GM19324 (cell line): ENCODE measurements around the gene IL1RL1.

ENCODE experiments used
- ATAC-seq: cut with Tn5 transposase; IDR thresholded peaks from one replicate; pipeline ENCODE4 v1.9.1; 2021; ENCODE audit warnings: mild to moderate bottlenecking, moderate library complexity; ENCODE audit not compliant: unreplicated experiment, low FRiP score

IL1RL1 gene

DNA sequence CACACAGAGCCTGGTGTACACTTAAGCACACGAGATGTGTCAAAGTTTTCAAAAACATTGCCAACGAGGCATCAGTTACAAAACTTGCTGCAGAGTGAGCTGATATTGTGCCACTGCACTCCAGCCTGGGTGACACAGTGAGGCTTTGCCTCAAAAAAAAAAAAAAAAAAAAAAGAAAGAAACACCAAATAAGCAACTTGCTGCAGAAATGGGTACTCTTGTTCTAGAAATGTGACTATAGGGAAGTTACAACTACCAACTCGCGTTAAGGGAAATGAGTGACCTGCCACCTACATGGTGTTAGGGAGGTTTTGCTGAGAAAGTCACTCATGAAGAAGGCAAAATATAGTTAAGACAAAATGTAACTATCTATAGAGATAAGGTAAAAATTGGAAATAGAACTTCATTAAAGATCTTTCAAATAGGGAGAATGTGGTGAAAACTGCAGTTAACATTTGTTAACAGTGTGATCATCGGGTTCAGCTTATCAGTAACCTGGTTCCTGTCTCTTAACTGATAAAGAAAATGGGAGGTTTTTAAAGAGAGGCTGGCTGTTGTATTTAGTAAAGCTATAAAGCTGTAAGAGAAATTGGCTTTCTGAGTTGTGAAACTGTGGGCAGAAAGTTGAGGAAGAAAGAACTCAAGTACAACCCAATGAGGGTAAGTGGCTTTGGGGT lies at the start of gene IL1RL1:
TSS of gene IL1RL1 (plus strand) at position 600 of the 677 bp plus-strand sequence. CDS start 26,702 bp downstream, outside the sequence.
- no peak for ATAC-seq

DNA sequence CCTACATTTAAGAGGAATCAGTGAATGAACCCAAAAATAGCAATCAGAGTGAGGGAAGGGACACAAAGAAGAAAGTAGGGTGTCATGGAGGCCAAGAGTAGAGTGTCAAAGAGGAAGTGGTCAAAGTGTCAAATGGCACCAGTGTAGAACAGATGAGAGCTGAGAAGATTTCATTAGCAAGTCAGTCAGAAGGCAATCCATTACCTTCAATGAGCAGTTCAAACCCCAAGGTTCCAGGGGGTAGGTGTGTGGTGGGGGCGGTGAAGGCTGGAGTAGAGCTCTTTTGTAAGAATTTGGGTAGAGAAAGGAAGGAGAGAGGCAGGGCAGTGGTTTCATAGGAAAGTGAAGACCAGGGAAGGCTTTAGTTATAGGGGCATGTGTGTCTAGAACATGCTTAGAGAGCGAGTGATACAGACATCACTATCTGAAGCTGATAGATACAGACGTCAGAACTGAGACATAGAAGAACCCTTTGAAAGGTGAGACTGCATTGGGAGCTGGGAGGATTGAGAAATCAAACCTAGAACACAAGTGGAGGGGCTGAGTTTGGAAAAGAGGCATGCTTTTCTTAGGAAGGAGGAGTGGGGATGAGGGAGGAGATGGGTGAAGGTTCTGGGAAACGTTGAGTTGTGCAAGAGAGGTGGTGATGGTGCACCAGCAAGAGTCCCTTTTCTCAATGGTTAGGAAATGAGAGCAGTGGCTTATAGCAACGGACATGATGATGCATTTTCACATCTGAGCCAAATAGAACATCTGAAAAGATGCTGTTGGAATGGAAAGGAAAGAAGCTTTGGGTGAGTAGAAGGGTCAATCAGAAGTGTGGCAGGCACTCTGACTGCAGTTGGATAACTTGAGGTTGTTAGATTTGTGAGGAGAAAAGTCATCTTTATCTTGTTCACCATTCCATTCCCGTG lies 48.9 kb upstream of the IL1RL1 start:
- no peak for ATAC-seq

DNA sequence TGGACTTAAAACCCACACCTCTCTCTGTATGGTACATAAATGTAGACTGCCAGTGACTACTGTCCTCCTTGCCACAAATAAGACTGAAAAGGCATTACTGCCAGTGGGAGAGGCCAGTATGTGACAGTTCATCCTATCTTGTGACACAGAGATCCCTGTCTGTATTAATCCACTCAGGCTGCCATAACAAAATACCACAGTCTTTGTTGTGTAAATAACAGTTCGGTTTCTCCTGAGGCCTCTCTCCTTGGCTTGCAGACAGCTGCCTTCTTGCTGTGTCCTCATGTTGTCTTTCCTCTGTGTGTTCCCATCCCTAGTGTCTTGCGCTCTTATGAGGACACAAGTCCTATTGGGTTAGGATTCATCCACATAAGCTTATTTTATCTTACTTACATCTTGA lies 46.4 kb upstream of the IL1RL1 start:
- no peak for ATAC-seq

DNA sequence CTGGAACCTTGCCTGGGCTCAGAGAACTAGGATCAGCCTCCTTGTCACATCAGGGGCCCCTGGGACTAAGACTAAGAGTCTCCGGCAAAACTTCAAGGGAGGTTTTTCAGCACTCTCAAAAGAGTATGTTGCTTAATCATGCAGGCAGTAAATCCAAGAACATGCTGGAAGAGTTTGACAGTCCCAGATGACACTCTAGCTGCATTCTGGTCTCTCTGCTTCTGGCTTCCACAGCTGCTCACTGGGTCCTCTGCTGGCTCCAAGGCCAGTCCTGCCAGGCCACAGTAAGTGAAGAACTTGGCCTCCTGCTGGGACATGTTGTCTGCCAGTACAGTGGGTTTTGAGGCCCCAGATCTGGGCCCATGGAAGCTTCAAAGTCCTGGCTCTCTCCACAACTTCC lies 45.2 kb upstream of the IL1RL1 start:
- no peak for ATAC-seq

DNA sequence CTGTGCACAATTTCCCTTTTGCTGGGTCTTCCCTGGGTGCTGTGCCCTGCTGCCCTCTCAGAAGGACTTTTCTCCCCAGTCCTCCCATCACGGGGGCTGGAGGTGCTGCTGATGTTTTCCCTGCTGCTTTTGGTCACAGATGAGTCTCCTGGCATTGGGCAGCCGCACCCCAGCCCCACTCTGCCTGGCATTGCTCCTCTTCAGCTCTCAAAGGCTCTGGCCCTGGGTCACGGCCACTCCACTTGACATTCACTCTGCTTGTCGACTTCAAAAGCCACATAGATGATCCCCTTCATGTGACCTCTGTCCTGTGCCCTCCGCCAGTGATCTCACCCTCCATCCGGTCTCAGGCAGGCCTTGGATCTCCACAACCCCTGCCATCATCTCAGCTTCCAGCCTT lies 43.6 kb upstream of the IL1RL1 start:
- no peak for ATAC-seq

DNA sequence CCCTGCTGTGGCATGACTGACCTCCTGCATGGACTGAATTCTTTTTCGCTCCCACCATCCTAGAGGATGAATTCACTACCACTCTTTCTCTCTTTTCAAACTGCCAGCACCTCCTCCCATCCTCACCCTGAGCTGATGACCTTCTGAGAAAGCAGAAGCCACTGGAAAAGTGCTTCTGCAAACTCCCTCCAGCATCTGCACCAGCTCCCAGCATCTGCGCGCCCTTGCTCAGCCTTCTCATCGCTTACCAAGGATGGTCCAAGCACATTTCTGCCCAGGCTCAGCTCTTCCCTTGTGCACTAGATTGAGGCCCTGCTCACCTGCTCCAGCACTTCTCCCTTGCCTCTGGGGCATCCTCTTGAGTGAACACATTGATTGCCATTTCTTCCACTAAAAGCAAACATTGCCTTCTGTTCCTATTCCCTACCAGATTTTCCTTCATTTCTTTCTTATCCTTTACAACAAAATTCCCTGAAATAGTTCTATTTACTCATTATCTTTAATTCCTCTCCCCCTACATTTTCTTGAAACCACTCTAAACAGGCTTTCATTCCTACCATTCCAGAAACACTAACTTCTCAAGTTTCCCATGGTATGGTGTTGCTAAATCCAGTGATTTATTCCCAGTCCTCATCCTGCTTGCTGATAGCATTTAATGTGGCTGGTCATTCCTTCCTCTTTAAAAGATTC lies 42.7 kb upstream of the IL1RL1 start:
- no peak for ATAC-seq

DNA sequence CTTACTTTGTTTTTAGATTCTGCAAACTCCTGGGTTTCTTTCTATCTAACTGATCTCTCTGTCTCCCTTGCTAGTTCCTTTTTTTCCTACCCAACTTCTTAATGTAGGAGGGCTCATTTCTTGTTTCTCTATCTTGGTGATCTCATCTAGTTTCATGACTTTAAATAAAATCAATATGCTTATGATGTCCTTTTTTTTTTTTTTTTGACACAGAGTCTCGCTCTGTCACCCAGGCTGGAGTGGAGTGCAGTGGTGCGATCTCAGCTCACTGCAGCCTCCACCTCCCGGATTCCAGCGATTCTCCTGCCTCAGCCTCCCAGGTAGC lies 42.2 kb upstream of the IL1RL1 start:
- no peak for ATAC-seq

DNA sequence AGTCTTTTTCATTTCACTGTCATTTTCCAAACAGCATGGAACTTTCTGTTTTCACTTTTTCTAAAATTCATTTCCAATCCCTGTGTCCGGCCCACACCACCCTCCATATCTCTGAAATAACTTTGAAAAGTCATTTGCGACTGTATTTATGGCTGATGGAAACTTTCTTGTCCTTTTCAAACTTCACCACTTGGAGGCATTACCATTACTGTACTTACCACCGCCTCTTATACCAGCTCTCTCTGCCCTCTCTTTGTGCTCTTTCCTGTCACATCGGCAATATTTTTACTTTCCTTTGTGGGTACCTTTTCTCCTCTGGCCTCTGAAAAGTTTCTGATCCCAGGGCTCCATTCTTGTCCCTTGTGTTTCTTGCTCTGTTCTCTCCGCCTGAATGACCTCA lies 39.5 kb upstream of the IL1RL1 start:
- ATAC-seq, result no peak

DNA sequence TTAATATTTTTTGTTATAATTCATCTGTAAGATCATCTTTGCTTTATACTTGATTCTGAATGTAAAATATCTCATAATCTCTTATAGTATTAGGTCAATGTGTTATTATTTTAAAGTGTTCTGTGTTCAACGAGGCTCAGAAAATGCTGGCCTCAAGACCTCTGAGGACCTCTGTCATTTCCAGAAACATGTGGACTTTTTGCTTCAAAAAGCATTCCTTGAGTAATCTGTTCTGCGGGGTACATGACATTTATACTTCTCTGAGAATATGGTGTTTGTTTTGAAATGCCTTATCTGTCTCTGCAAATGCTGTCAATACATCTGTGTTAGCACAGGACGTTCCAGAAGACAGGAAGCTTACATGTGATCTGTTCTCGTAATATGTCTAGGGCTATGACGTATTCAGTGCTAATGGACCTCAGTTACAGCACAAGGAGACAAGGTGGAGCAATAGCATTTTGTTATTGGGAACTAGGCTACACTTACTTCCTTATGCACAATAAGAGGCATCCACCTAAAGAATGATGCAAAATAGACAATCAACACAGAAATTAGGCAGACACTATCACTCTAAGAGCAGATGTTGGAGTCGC lies 37.6 kb upstream of the IL1RL1 start:
- no peak for ATAC-seq

DNA sequence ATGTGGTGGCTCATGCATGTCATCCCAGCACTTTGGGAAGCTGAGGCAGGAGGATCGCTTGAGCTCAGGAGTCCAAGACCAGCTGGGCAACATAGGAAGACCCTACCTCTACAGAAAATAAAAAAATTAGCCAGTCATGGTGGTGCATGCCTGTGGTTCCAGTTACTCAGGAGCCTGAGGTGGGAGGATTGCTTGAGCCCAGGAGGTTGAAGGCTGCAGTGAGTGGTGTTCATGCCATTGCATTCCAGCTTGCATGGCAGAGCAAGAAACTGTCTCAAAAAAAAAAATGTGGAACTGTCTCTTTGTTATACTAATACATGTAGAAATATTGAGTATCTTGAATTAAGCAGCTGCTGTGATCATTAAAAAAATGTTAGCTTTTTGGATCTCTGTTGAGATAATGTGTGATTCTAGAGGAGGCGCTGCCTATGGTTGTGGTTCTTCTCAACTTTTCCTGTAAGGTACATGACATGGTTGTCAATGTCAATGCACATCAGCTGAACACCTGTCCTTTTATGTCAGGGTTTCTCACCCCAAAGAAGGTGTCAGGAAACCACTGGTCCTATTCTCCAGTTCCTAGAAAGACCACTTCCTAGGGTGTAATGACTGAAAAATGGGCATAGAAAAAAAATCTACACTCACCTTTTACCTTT lies 34.7 kb upstream of the IL1RL1 start:
- no peak for ATAC-seq

DNA sequence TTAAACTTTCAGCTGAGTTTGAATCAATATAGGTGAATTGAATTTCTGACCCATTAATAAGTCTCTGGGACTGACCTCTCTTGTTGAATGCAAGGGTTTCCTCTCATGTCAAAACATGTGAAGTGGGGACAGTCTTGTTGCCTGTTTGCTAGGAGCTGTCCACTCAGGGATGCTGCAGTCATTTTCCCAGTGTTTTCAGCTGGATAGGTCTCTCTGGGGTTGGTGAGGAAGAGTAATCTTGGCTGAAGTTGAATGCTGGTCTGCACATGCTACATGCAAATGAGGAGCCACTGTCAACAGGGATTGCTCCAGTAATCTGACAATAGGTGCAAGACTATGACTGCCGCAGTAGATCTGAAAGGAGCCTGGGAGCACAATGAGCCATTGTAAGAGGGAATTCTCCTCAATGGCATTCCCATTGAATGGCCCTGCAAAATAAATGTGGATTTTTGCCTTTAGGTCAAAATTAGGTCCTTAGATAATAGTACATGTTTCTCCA lies 34.1 kb upstream of the IL1RL1 start:
- ATAC-seq, result no peak

DNA sequence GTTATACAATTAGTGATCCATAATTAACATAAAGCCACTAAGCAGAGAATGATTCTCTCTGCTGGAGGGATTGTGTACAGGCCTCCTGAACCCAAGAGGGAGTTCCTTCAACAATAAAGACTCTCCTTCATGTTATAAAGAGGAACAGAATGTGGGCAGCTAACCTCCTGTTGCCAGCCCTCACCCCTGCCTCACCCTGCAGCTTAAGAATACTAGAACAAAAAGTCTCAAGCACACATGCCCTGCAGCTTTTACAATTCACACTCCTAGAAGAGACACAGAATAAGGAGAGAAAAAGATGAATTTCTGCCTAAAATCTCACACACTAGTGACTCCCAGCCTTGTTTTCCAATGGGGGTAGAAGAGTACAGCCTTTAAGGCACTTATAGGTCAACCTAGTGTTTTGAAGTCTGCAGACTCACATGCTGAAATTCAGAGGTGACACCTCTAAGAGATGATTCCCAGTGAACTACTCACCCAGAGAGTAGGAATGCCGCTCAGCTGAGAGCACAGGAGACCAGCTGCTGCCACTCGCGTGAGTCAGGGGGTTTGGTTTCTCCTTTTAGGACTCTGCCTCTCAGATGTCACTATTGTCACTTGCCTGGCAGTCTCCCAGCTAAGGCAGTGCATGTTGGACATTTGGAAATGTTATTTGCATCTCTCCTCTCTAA lies 32.5 kb upstream of the IL1RL1 start:
- ATAC-seq, result no peak

DNA sequence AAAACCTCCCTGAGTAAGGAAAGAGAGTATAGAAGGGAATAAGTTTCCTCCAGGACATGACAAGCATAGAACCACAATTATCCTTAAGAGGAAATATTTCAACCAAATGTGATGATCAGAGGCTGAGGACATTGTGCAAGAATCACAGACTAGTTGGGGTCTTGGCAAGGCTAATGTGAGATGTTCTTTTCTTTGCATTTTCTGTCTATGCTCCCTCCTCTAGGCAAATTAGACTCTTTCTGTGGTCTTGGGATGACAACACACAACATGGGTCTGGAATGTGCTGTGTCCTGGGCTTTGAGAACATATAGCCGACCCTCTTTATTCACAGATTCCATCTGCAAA lies 32.0 kb upstream of the IL1RL1 start:
- no peak for ATAC-seq

DNA sequence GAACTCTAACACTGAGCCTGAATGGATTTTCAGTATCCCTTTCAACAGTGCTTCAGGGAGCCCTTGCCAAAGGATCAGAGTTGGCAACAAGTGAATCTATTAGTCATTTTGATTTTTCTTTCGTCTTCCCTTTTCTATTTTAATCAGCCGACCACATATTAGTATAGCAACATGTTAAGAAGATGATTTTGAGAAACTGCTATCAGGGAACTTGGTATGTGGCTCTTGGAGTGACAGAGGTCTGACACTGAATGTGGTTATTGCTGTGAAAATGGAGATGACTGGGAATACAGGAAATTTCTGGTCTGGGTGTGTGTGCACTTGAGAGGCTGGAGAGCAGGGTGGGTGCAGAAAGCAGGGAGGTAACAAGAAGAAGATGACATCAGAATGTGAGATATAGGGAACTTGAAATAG lies 28.7 kb upstream of the IL1RL1 start:
- no peak for ATAC-seq

DNA sequence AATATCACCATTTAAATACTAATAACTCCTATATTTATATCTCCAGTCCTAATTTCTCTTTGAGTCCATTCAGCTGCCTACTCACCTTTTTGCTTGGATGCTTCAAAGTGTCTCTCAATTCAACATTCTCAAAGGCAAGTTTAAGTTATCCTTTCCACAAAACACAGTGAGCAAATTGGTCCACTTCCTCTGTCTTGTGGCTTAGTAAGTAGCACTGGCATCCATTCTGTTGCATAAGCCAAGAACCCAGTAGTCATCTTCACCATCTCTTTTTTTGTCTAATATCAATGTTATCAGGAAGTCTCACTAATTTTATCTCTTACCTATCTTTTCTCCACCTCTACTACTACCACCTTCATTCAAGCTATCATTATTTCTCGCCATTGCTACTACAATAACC lies 27.4 kb upstream of the IL1RL1 start:
- no peak for ATAC-seq

DNA sequence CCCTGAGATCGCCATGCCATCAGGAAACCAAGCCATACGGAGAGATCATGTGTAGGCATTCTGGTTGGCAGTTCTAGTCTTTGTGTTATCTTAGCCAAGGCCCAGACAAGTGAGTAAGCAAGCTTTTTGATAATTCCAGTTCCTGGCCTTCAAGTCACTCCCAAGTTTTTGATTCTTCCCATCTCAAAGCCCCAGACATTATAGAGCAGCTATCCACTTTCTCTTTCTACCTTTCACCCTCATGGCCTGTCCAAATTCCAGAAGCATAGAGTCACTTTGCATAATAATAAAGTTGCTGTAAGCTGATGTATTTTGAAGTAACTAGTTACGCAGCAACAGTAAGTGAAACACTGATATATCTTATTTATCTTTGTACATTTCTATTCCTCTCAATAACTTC lies 26.8 kb upstream of the IL1RL1 start:
- ATAC-seq, result no peak

DNA sequence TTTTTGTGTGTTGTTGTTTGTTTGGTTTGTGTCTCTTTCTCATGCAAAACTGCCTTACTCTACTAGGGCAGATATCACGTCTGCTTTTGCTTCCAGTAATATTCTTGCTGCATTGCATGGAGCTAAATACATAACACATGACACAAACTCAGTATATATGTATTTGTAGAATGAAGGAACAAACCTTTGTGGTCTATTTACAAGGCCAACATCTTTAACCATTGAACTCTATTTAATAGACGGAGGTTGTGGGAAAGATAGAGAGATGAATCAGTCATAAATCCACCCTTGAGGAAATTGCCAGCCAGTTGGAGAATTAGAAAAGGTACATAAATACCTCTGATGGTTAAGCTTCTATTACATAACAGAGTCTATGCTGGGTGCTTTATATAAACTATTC lies 26.0 kb upstream of the IL1RL1 start:
- ATAC-seq, result no peak

DNA sequence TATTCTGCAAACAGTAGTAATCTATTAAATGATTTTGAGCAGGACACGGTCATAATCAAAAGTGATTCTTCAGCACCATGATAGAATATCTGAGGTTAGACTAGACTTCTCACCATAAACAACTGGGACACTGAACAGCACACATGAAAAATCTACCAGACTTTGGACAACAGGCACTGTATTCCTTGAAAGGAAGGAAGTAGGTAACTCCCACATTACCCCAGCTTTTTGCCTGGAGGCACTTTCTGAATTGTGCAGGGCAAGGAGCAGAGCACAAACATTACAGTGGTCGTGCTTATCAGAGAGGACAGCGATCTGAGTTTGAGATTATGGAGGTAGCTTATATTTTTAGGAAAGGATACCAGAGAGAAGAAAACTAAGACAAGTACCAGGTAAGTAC lies 25.3 kb upstream of the IL1RL1 start:
- no peak for ATAC-seq

DNA sequence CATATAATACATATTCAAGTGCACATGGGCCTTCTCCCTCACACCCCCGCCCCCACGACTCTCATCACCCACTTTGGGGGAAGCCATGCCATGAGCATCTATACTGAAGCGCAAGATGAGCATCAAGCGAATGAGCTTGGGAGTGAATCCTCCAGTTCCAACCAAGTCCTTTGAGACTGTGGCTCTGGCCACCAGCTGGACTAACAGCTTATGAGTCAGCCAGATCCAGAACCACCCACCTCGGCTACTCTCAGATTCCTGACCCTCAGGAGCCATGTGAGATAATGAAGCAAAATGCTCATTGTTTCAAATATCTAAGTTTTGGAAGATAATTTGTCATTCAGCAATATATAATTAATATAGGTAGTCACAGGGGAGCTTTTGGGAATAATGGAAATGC lies 22.2 kb upstream of the IL1RL1 start:
- ATAC-seq, result no peak

DNA sequence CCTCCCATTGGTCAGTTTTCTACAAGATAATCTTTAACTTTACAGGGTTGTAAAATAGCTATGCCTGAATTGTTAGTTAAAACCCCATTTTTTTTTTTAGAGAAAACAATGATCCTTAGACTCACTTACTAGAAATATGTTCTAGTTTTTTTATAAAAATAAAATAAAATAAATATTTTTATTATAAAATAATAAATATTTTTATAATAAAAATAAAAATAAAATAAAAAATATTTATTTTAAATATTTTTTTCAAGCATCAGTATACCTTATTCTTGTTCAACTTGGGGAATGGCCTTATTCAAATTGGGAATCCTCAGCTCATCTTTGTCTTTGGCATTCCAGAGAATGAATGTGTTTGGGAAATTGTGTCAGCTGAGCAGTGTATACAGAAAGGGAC lies 20.8 kb upstream of the IL1RL1 start:
- ATAC-seq, result no peak
